ENCODE data around the gene DENND4A.

Gene DENND4A

GRCh38 chr15:65805019-65805745, 13.1 kb upstream of the DENND4A start:
- TF ChIP-seq, protein P1, sequence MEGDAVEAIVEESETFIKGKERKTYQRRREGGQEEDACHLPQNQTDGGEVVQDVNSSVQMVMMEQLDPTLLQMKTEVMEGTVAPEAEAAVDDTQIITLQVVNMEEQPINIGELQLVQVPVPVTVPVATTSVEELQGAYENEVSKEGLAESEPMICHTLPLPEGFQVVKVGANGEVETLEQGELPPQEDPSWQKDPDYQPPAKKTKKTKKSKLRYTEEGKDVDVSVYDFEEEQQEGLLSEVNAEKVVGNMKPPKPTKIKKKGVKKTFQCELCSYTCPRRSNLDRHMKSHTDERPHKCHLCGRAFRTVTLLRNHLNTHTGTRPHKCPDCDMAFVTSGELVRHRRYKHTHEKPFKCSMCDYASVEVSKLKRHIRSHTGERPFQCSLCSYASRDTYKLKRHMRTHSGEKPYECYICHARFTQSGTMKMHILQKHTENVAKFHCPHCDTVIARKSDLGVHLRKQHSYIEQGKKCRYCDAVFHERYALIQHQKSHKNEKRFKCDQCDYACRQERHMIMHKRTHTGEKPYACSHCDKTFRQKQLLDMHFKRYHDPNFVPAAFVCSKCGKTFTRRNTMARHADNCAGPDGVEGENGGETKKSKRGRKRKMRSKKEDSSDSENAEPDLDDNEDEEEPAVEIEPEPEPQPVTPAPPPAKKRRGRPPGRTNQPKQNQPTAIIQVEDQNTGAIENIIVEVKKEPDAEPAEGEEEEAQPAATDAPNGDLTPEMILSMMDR (IDR thresholded peaks at IDR 0.05; ENCODE audit: borderline replicate concordance, insufficient read depth, low read depth, low read length): no peak
- no peak overlapping the region for H3K4me3 ChIP-seq (ENCODE audit: low read depth, low read length)

GRCh38 chr15:65804252-65804931, 12.3 kb upstream of the DENND4A start:
- no peak overlapping the region for H3K4me3 ChIP-seq (ENCODE audit: low read depth, low read length)
- TF ChIP-seq, protein P1 (IDR thresholded peaks at IDR 0.05; ENCODE audit: borderline replicate concordance, insufficient read depth, low read depth, low read length): no peak

DNA sequence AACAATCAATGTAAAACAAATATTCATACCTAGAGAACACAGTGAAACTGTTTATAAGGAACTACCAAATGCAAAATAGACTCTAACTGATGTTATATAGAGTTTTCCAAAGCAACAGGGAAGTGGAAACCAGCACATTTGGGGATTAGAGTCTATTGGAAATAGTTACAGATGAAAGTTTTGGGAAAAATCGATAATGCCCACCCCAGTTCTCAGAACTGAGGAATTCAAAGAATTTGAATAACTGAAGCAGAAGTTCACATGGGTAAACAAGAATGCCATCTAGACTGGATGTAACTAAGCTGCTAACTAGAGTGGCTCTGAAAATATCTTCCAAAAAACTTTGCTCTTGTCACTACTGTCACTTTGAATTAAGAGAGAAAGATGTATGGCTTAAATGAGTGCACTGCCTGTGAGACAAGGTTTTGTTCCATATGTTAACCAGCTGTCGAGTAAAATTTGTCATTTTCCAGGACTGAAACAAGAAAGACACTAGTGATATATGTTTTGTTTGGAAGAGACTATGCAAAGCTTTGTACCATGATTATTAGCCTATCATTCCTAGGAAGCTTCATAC, 9.2 kb upstream of the DENND4A start:
- TF ChIP-seq, protein P1 (IDR thresholded peaks at IDR 0.05; ENCODE audit: borderline replicate concordance, insufficient read depth, low read depth, low read length): no peak
- no peak overlapping the region for H3K4me3 ChIP-seq (ENCODE audit: low read depth, low read length)

DNA sequence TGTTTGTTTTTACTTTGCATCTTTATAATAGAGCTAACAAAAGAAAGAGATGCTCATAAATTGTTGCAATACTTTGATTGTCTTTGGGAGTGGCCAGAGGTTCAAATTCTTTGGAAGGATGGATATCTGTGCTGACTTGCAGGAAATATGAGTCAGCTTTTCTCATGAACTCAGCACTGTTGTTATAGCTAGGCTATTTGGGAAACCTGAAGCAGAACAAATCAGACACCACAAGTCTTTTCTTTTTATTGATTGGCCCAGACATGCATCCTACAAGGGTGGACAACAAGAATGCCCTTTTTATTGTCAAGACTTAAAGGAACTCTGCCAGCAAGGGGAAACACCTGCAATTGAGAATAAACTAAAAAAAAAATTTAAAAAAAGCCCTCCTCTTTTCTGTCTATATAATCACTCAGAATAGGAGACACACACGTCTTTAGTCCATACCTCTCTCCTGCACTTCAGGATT, 4.6 kb upstream of the DENND4A start:
- no peak overlapping the region for H3K4me3 ChIP-seq (ENCODE audit: low read depth, low read length)
- TF ChIP-seq, protein P1 (IDR thresholded peaks at IDR 0.05; ENCODE audit: borderline replicate concordance, insufficient read depth, low read depth, low read length): no peak

DNA sequence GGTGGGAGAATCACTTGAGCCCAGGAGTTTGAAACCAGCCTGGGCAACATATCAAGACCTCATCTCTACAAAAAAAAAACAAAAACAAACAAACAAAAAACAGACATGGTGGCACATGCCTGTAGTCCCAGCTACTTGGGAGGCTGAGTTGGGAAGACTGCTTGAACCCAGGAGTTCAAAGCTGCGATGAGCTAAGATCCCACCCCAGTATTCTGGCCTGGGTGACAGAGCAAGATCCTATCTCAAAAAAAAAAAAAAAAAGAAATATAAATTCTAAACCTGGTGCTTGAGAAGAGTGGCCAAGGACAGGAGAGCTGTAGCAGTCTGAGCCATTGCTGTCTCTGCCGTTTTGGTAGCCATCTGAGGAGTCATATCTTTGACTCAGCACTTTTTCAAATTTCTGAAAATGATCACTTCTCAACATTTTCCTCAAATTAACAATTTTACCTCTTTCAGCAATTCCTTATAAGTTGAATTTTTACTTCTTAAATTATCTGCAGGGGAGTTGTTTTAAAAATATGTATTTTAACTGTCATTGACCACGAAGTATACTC, 3.6 kb upstream of the DENND4A start:
- TF ChIP-seq, protein P1 (IDR thresholded peaks at IDR 0.05; ENCODE audit: borderline replicate concordance, insufficient read depth, low read depth, low read length): no peak
- no peak overlapping the region for H3K4me3 ChIP-seq (ENCODE audit: low read depth, low read length)

- TF ChIP-seq, protein P1 (IDR thresholded peaks at IDR 0.05; ENCODE audit: borderline replicate concordance, insufficient read depth, low read depth, low read length): no peak
- H3K4me3 ChIP-seq (ENCODE audit: low read depth, low read length): no peak overlapping the region
Observed at GRCh38 chr15:65793818-65794104, 1.7 kb upstream of the DENND4A start.
